ENCODE measurements around the gene ADSS2.
"Not testable (repeated sequence)": the region's sequence is repeated elsewhere in the genome, so short reads cannot be mapped to it uniquely, and the experiment has no call there.

ADSS2 gene

GRCh38 chr1:244451539-244451950 lies at the start of gene ADSS2:
ADSS2 (minus strand) TSS chr1:244451909; CDS start chr1:244451817, 92 bp downstream.
- peak in 2 of 42 donors; percentile 8 to 12 for DNase-seq

GRCh38 chr1:244500515-244500914 lies 48.8 kb upstream of the ADSS2 start:
- DNase-seq; intact Hi-C loops (cut with DNase I): not testable (repeated sequence)

More at GRCh38 chr1:244451539-244451950, at the start of gene ADSS2:
- intact Hi-C loops (cut with DNase I) = loop anchor here (10.0 kb wide), 2 partner anchors 107 to 137 kb away; no protein-coding TSS in a partner anchor

- DNase-seq; intact Hi-C loops (cut with DNase I): not testable (repeated sequence)
Measured at GRCh38 chr1:244499484-244499883, 47.8 kb upstream of the ADSS2 start.

- DNase-seq = no peak
- intact Hi-C loops (cut with DNase I) = no loop called here
Measured at GRCh38 chr1:244497805-244498204, 46.1 kb upstream of the ADSS2 start.

- no peak for DNase-seq
- intact Hi-C loops (cut with DNase I) = no loop called here
Measured at GRCh38 chr1:244496186-244496585, 44.5 kb upstream of the ADSS2 start.

GRCh38 chr1:244494653-244495052 lies 42.9 kb upstream of the ADSS2 start:
- no peak for DNase-seq
- intact Hi-C loops (cut with DNase I) = no loop called here

- DNase-seq = not testable (repeated sequence)
Measured at GRCh38 chr1:244484971-244485370, 33.3 kb upstream of the ADSS2 start.

GRCh38 chr1:244473059-244473605 lies 21.4 kb upstream of the ADSS2 start:
- intact Hi-C loops (cut with DNase I) = no loop called here
- no peak for DNase-seq

More at GRCh38 chr1:244484971-244485370, 33.3 kb upstream of the ADSS2 start:
- intact Hi-C loops (cut with DNase I) = not testable (repeated sequence)

- no peak for DNase-seq
- intact Hi-C loops (cut with DNase I) = no loop called here
Measured at GRCh38 chr1:244466724-244467123, 15.0 kb upstream of the ADSS2 start.

GRCh38 chr1:244461245-244462071 lies 9.7 kb upstream of the ADSS2 start, which contains the start of gene CATSPERE:
CATSPERE (plus strand) TSS chr1:244461273; CDS start chr1:244461430, 157 bp downstream.
- peak; percentile 53 to 90 (median 81) for DNase-seq
- intact Hi-C loops (cut with DNase I) = no loop called here

- intact Hi-C loops (cut with DNase I) = no loop called here
- DNase-seq = no peak
Measured at GRCh38 chr1:244460197-244460596, 8.5 kb upstream of the ADSS2 start.

GRCh38 chr1:244458781-244459180 lies 7.1 kb upstream of the ADSS2 start:
- intact Hi-C loops (cut with DNase I) = loop anchor here (10.0 kb wide), 2 partner anchors 114 to 144 kb away; no protein-coding TSS in a partner anchor
- DNase-seq = no peak

- intact Hi-C loops (cut with DNase I) = loop anchor here (10.0 kb wide), 2 partner anchors 112 to 142 kb away; no protein-coding TSS in a partner anchor
- DNase-seq = no peak
Measured at GRCh38 chr1:244456586-244456985, 4.9 kb upstream of the ADSS2 start.

GRCh38 chr1:244454412-244454811 lies 2.7 kb upstream of the ADSS2 start:
- intact Hi-C loops (cut with DNase I) = loop anchor here (10.0 kb wide), 2 partner anchors 110 to 140 kb away; no protein-coding TSS in a partner anchor
- no peak for DNase-seq

- peak; percentile 96 to 100 (median 99) for DNase-seq
- intact Hi-C loops (cut with DNase I) = loop anchor here (10.0 kb wide), 2 partner anchors 107 to 137 kb away; no protein-coding TSS in a partner anchor
Measured at GRCh38 chr1:244451951-244452795, 464 bp upstream of the ADSS2 start.

GRCh38 chr1:244450597-244451538 lies 841 bp downstream of the ADSS2 start:
- DNase-seq = peak in 39 of 42 donors; percentile 26 to 76 (median 48)
- intact Hi-C loops (cut with DNase I) = loop anchor here (10.0 kb wide), 2 partner anchors 106 to 136 kb away; no protein-coding TSS in a partner anchor

- intact Hi-C loops (cut with DNase I) = loop anchor here (10.0 kb wide), 2 partner anchors 105 to 135 kb away; no protein-coding TSS in a partner anchor
- DNase-seq = peak in 4 of 42 donors; percentile 24 to 32 (median 25)
Measured at GRCh38 chr1:244449936-244450508, 1.7 kb downstream of the ADSS2 start.
